Measurements from ENCODE around the gene OR2Y1.
"Not testable (repeated sequence)": the region's sequence is repeated elsewhere in the genome, so short reads cannot be mapped to it uniquely, and the experiment has no call there.

Gene OR2Y1

GRCh38 chr5:180739958-180740357, at the start of gene OR2Y1:
TSS of gene OR2Y1 (minus strand) at chr5:180740058. CDS start at chr5:180740058, 0 bp downstream.
- Histone ChIP-seq H3K27ac (ENCODE audit: low read length) (no peak within 1 kb of the TSS), H3K9me3 (ENCODE audit: insufficient read depth, low read length, severe bottlenecking) (no peaks in the 10 kb centered on the region), H2AFZ (ENCODE audit: low read depth, low read length) (no peak within 1 kb of the TSS), H3K79me2 (ENCODE audit: insufficient read depth, low read length) (no peaks in the 10 kb centered on the region), H3K36me3 (ENCODE audit: insufficient read depth, low read length) (no peaks in the 10 kb centered on the region), H3K4me1 (ENCODE audit: insufficient read depth, low read length) (no peaks in the 10 kb centered on the region), H4K20me1 (ENCODE audit: insufficient read depth, low read length) (no peaks in the 10 kb centered on the region), H3K4me2 (ENCODE audit: insufficient read depth, low read length) (no peak within 1 kb of the TSS), H3K27me3 (ENCODE audit: insufficient read depth, low read length, poor library complexity) (peaks cover 10% of the 10 kb centered on the region), H3K9ac (ENCODE audit: low read depth, low read length) (no peak within 1 kb of the TSS), H3K4me3 (ENCODE audit: low read depth in 1 of 2, low read length in 2 of 2) (no peak within 1 kb of the TSS)
- DNase-seq (no peak), ATAC-seq (ENCODE audit: insufficient read depth, low read depth) (no peak)
- TF ChIP-seq EZH2 (IDR thresholded peaks at IDR 0.05; ENCODE audit: borderline replicate concordance, low read depth, low read length, severe bottlenecking): no peak
- TF ChIP-seq CTCF (IDR thresholded peaks at IDR 0.05; ENCODE audit: borderline replicate concordance, extremely low read depth, low read length, poor library complexity, severe bottlenecking): no peak

- not testable (repeated sequence) for H2AFZ ChIP-seq (ENCODE audit: low read depth, low read length); H3K9ac ChIP-seq (ENCODE audit: low read depth, low read length); H3K9me3 ChIP-seq (ENCODE audit: insufficient read depth, low read length, severe bottlenecking); DNase-seq; H3K4me3 ChIP-seq (ENCODE audit: low read depth in 1 of 2, low read length in 2 of 2); H3K4me1 ChIP-seq (ENCODE audit: insufficient read depth, low read length); ATAC-seq (ENCODE audit: insufficient read depth, low read depth); H3K4me2 ChIP-seq (ENCODE audit: insufficient read depth, low read length); H3K27me3 ChIP-seq (ENCODE audit: insufficient read depth, low read length, poor library complexity); H3K27ac ChIP-seq (ENCODE audit: low read length)
- H3K79me2 ChIP-seq (ENCODE audit: insufficient read depth, low read length): peaks cover 36% of the 10 kb centered on the region
- H3K36me3 ChIP-seq (ENCODE audit: insufficient read depth, low read length): peaks cover 53% of the 10 kb centered on the region
- H4K20me1 ChIP-seq (ENCODE audit: insufficient read depth, low read length): peaks cover 53% of the 10 kb centered on the region
Measured at GRCh38 chr5:180788651-180789410, 49.0 kb upstream of the OR2Y1 start.

- DNase-seq: no peak
- H3K36me3 ChIP-seq (ENCODE audit: insufficient read depth, low read length): peaks cover 46% of the 10 kb centered on the region
- H4K20me1 ChIP-seq (ENCODE audit: insufficient read depth, low read length): peaks cover 46% of the 10 kb centered on the region
Measured at GRCh38 chr5:180787711-180788431, 48.0 kb upstream of the OR2Y1 start.

More at GRCh38 chr5:180787711-180788431, 48.0 kb upstream of the OR2Y1 start:
- Histone ChIP-seq H3K27ac (ENCODE audit: low read length) (no peak overlapping the region), H3K27me3 (ENCODE audit: insufficient read depth, low read length, poor library complexity) (no peaks in the 10 kb centered on the region), H3K4me1 (ENCODE audit: insufficient read depth, low read length) (no peaks in the 10 kb centered on the region), H3K4me3 (ENCODE audit: low read depth in 1 of 2, low read length in 2 of 2) (no peak overlapping the region), H3K79me2 (ENCODE audit: insufficient read depth, low read length) (peaks cover 26% of the 10 kb centered on the region), H3K9ac (ENCODE audit: low read depth, low read length) (no peak overlapping the region), H2AFZ (ENCODE audit: low read depth, low read length) (no peak overlapping the region), H3K9me3 (ENCODE audit: insufficient read depth, low read length, severe bottlenecking) (no peaks in the 10 kb centered on the region), H3K4me2 (ENCODE audit: insufficient read depth, low read length) (no peak overlapping the region)
- no peak for TF ChIP-seq CTCF (IDR thresholded peaks at IDR 0.05; ENCODE audit: borderline replicate concordance, extremely low read depth, low read length, poor library complexity, severe bottlenecking)
- no peak for TF ChIP-seq EZH2 (IDR thresholded peaks at IDR 0.05; ENCODE audit: borderline replicate concordance, low read depth, low read length, severe bottlenecking)
- no peak for ATAC-seq (ENCODE audit: insufficient read depth, low read depth)
